Sigmoid colon (tissue), 7 donors: Measurements from ENCODE around the gene RDX. TPM values are rescaled to one million over a fixed set of nuclear protein-coding genes. Genes with fewer than 3 reads are reported as not detected.

Source experiments
- DNase-seq: peaks from one replicate; pipeline ENCODE4 v3.0.0-alpha.2; 2019
- H3K27ac ChIP-seq, 4 donors: fragments of 200-600 bp; sonication (generic); one replicate each; pipeline ENCODE4 v1.5.1; 2016 to 2019; ENCODE audit warnings: mild to moderate bottlenecking in 1 of 4
- H3K27me3 ChIP-seq, 3 donors: fragments of 200-600 bp; sonication (generic); one replicate each; pipeline ENCODE4 v1.5.1; 2019; ENCODE audit warnings: mild to moderate bottlenecking in 1 of 3
- H3K36me3 ChIP-seq, 4 donors: fragments of 200-600 bp; sonication (generic); one replicate each; pipeline ENCODE4 v1.5.1; 2016 to 2019
- H3K4me1 ChIP-seq, 4 donors: fragments of 200-600 bp; sonication (generic); one replicate each; pipeline ENCODE4 v1.5.1; 2017 to 2019
- H3K4me3 ChIP-seq, 4 donors: fragments of 200-600 bp; sonication (generic); one replicate each; pipeline ENCODE4 v1.5.1; 2017 to 2019; ENCODE audit warnings: mild to moderate bottlenecking in 2 of 4, moderate library complexity in 1 of 4
- H3K9me3 ChIP-seq, 4 donors: fragments of 200-600 bp in 3 of 4; sonication (generic) in 3 of 4; one replicate each; pipeline versions ENCODE4 v1.5.1 to v1.6.1; 2013 to 2019
- EP300 ChIP-seq, 4 donors: sonication (generic); formaldehyde crosslinking; IDR thresholded peaks; one replicate each; pipeline ENCODE4 v1.6.1; 2017; ENCODE audit warnings: antibody characterized with exemption in 4 of 4
- POLR2A ChIP-seq, 2 donors: fragments of 450-650 bp; IDR thresholded peaks; one replicate each; pipeline ENCODE4 v1.6.1; 2016; ENCODE audit warnings: antibody characterized with exemption in 2 of 2, mild to moderate bottlenecking in 2 of 2, moderate library complexity in 2 of 2
- POLR2AphosphoS5 ChIP-seq, 4 donors: sonication (generic); formaldehyde crosslinking; IDR thresholded peaks; one replicate each; pipeline ENCODE4 v1.6.1; 2017; ENCODE audit warnings: antibody characterized with exemption in 4 of 4
- WGBS, 2 donors: extraction: QIAGEN DNeasy Blood & Tissue Kit; methylation state at CpG; one replicate each; pipeline ENCODE4 v1.1.7; 2013; 5-methylcytosine and 5-hydroxymethylcytosine counted together
- intact Hi-C: fragments of 100-400 bp; cut with DNase I; formaldehyde crosslinking; loops from one replicate; pipeline ENCODE4 v1.15.1; 2023
- polyA plus RNA-seq, 3 donors: library from polyadenylated mRNA; stranded (reverse); fragments of 200-250 nt; gene quantifications; one replicate each; pipeline ENCODE4 v1.2.3, GENCODE V29; 2013
- total RNA-seq, 4 donors: library from RNA; depleted of rRNA; stranded (reverse); fragments of >200 nt; gene quantifications; one replicate each; pipeline ENCODE4 v1.1.0, GENCODE V29; 2016
- TF ChIP-seq, protein P1 (sequence below), 4 experiments: fragments of 450-650 bp in 3 of 4; fragments of 200-600 bp in 1 of 4; IDR thresholded peaks; one replicate each; pipeline ENCODE4 v1.5.1; 2016 to 2019; ENCODE audit warnings: antibody characterized with exemption in 4 of 4, mild to moderate bottlenecking in 3 of 4, moderate library complexity in 2 of 4
- donor health status: healthy with polysubstance abuse.
- donor health status: Bipolar disorder and iron deficiency.
- donor health status: healthy.

RDX gene
- 100 to 1,000 TPM in 1 of 4 donors, 10 to 100 TPM in 3; 55.6 to 160 (median 71.8) TPM for total RNA-seq
- polyA plus RNA-seq: 10 to 100 TPM in 2 of 3 donors, 1 to 10 TPM in 1; 7.9 to 14.4 (median 10.3) TPM

- DNase-seq: peak; percentile 82
- H3K27me3 ChIP-seq: no peaks in the 10 kb centered on the region
- H3K27ac ChIP-seq: peak within 1 kb of the TSS; percentile 92 to 97 (median 95)
- H3K4me3 ChIP-seq: peak within 1 kb of the TSS; percentile 61 to 94 (median 84)
- TF ChIP-seq EP300 (IDR thresholded peaks at IDR 0.05): no peak
- TF ChIP-seq, protein P1, sequence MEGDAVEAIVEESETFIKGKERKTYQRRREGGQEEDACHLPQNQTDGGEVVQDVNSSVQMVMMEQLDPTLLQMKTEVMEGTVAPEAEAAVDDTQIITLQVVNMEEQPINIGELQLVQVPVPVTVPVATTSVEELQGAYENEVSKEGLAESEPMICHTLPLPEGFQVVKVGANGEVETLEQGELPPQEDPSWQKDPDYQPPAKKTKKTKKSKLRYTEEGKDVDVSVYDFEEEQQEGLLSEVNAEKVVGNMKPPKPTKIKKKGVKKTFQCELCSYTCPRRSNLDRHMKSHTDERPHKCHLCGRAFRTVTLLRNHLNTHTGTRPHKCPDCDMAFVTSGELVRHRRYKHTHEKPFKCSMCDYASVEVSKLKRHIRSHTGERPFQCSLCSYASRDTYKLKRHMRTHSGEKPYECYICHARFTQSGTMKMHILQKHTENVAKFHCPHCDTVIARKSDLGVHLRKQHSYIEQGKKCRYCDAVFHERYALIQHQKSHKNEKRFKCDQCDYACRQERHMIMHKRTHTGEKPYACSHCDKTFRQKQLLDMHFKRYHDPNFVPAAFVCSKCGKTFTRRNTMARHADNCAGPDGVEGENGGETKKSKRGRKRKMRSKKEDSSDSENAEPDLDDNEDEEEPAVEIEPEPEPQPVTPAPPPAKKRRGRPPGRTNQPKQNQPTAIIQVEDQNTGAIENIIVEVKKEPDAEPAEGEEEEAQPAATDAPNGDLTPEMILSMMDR (IDR thresholded peaks at IDR 0.05): no peak
- no peak for TF ChIP-seq POLR2A (IDR thresholded peaks at IDR 0.05)
- TF ChIP-seq POLR2AphosphoS5 (IDR thresholded peaks at IDR 0.05): peak; percentile 14 to 61 (median 44)
- 0% methylated on average over 113 of the region's 113 CpGs for WGBS, 2 donors
- H3K36me3 ChIP-seq: no peaks in the 10 kb centered on the region
- peaks cover 0 to 36% (median 27%) of the 10 kb centered on the region in 4 donors for H3K4me1 ChIP-seq
- intact Hi-C loops: loop anchor here (2.0 to 10.0 kb wide), 5 partner anchors 80 to 352 kb away; partner anchors contain the start of genes FDX1 and ZC3H12C
- H3K9me3 ChIP-seq: no peaks in the 10 kb centered on the region
Observed at GRCh38 chr11:110296226-110297075, at the start of gene RDX. TSS of gene RDX (minus strand) at chr11:110296614. CDS start at chr11:110279692, 16,922 bp downstream.

DNA sequence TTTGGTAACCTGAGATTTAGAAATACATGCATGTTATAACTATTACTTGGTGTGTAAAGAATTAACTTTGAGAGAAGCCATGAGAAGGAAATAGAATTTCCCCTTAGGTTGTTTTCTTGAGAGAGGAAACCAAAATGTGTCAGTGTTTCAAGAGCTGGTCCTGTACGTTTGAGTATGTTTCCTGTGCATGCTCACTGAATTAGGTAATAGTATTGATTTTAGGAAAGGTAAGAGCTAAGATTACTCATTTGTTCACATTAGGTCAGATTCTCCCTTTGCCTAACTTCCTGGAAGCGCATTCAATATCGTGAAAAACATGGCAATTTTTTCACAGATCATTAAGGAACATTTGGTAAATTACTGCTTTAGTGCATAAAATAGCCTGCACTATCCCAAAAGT, 49.3 kb upstream of the RDX start:
- intact Hi-C loops: no loop called here
- WGBS, 2 donors: 48 to 71% methylated on average over 3 of the region's 3 CpGs
- Histone ChIP-seq H3K27me3 (no peaks in the 10 kb centered on the region), H3K4me3 (no peak overlapping the region), H3K36me3 (no peaks in the 10 kb centered on the region), H3K27ac (no peak overlapping the region), H3K9me3 (no peaks in the 10 kb centered on the region), H3K4me1 (no peaks in the 10 kb centered on the region)
- DNase-seq: no peak
- TF ChIP-seq, protein P1 (IDR thresholded peaks at IDR 0.05): no peak
- TF ChIP-seq EP300 (IDR thresholded peaks at IDR 0.05) (no peak), POLR2A (IDR thresholded peaks at IDR 0.05) (no peak)

- no peaks in the 10 kb centered on the region for H3K9me3 ChIP-seq
- no peaks in the 10 kb centered on the region for H3K36me3 ChIP-seq
- WGBS, 2 donors: 68 to 69% methylated on average over 2 of the region's 2 CpGs
- no peak overlapping the region for H3K27ac ChIP-seq
- DNase-seq: no peak
- no peaks in the 10 kb centered on the region for H3K4me1 ChIP-seq
- TF ChIP-seq, protein P1 (IDR thresholded peaks at IDR 0.05): no peak
- no peaks in the 10 kb centered on the region for H3K27me3 ChIP-seq
- no peak overlapping the region for H3K4me3 ChIP-seq
- intact Hi-C loops: no loop called here
Observed at GRCh38 chr11:110340436-110340835, 44.0 kb upstream of the RDX start.

DNA sequence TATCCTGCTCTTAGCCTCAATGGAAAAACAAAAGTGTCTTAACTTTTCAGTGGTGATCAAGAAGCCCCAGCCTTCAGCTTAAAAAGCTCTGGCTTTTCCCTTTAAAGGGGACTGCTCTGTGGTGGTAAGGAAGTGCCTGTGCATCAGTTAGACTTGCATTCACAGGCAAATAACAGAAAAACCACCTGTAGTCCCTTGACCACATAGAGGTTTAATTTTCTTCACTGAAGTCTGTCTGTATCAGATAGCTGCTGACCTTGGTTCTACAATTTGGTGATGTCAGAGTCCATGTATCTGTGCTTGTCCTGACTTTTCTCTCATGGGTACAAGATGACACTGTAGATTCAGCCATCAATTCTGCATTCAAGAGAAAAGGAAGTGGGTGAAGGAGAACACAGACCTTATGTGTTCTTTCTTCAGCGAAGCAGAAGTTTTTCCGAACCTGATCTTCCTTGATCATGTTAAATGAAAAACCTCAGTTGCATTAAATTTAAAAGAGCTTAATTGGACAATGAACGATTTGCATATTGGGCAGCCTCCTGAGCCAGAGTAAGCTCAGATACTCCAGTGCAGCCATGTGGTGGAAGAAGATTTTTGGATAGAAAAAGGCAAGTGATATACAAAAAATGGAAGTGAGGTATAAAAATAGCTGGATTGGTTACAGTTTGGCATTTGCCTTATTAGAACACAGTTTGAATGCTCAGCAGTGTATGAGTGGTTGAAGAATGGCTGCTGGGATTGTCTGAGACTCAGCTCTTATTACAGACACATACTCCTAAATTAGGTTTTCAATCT, 43.2 kb upstream of the RDX start:
- 82 to 94% methylated on average over 3 of the region's 3 CpGs for WGBS, 2 donors
- intact Hi-C loops: no loop called here
- H3K4me3 ChIP-seq: no peak overlapping the region

More for the DNA sequence above, 43.2 kb upstream of the RDX start:
- no peak for TF ChIP-seq POLR2A (IDR thresholded peaks at IDR 0.05)
- no peak for TF ChIP-seq POLR2AphosphoS5 (IDR thresholded peaks at IDR 0.05)
- TF ChIP-seq, protein P1 (IDR thresholded peaks at IDR 0.05): no peak
- TF ChIP-seq EP300 (IDR thresholded peaks at IDR 0.05): no peak
- Histone ChIP-seq H3K9me3 (no peaks in the 10 kb centered on the region), H3K4me1 (no peaks in the 10 kb centered on the region), H3K27me3 (no peaks in the 10 kb centered on the region), H3K27ac (no peak overlapping the region), H3K36me3 (no peaks in the 10 kb centered on the region)
- DNase-seq: no peak
